Cortex of kidney (tissue), 1 donor: ENCODE results near the gene RHBDF2.

Experiments
- DNase-seq: peaks from one replicate; lab custom pipeline; 2025; lab: John Stamatoyannopoulos, UW

The RHBDF2 gene

DNA sequence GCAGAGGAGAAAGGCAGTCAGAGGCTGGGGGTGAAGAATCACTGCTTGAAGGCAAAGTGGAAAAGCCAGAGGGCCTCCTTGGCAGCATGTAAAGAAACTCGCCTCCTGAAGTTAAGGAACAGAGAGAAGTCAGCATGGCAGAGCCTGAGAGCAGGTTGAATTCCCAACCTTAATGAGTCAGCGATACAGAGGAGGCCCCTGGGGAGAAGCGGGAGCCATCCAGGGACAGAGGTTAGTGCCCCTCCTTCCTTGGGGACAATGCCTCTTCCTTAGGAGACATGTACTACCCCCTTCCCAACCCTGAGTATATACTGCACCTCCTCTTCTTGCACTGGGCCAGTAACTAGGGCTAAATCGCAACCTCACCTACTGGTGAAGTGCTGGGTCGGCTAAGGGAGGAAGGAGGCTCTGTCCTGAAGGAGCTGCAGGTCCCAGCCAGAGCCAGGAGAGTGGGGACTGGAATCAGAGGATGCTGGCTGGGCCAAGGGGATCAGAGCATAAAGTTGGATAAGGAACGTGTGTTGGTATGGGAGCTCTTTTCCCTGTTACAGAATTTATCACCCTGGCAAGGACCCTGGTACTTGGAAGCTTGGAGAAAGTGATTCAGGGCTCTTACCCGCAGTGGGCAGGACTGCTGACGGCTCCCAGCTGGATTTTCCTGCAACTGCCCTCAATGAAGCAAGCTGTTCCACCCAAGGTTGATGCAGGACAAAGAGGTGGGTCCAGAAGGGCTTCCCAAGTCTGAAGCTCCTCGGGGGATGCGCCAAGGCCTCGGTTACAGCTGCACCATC lies 39.3 kb downstream of the RHBDF2 start:
- DNase-seq = no peak

DNA sequence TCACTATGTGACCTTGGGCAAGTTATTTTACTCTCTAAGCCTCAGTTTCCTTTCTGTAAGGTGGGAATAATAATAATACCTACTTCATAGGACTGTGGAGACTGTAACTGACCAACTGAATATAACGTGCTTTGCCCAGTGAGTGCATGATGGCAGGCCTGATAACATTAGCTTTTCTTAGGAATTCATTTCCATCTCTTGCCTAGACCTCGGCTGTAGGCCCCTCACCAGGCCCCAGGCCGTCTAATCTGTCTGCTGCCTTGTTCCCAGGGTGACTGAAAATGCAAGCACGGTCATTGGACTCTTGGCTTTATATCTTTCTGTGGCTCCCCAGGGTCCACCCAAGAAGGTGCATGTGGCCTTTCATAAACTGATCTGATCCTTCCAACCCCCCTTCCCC lies 41.5 kb downstream of the RHBDF2 start:
- no peak for DNase-seq

DNA sequence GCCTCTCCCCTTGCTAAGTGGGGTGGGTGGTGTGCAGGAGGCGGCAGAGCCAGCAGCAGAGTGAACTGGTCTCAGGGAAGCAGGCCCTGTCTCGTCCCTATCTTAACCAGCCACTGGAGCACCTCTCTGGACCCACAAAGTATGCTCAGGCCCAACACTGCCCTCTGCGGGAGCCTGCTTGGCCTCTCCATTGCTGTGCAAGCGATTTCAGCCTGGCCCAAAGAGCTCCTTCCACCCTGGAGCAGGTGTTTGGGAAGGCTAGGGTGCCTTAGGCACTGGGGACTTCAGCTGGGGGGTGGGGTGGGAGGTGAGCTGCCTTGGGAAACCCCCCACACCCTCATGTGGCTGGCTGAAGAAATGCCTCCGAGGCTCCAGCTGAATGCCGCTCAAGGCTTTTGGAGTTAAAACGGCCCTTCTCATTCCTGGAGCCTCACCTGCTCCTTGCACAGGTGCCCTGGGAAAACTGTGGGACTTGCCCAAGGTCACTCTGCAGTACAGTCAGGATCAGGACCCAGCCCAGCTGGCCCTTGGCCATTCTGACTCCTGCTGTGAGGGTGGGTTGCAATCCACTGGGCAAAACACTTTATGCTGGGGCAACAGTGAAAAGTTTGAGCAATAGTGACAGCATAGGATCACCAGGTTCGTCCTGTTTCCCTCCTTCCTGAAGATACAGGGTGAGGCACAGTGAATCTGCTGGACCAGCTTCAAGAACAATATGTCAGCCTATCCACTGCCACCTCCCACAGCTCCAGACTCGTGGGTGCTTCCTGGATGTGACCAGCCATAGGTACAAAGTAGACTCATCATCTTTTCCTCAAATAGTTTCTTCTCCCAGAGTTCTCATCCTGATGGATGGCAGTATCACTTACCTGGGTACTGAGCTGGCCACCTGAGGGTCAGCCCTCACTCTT lies 42.4 kb downstream of the RHBDF2 start:
- no peak for DNase-seq

DNA sequence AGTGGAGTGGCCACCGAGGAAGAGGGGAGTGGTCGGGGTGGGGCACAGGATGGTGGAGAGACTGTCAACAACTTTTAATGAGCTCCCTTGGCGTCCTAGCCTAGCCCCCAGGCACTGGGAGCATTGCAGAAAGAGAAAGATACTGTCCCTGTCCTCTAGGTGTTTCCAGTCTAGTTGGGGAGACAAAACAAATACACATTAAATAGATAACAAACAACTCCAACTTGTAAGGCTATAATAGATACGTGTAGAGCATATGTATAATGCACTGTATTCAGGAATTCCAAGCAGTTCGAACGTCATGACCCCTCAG lies 47.8 kb downstream of the RHBDF2 start:
- DNase-seq = no peak

DNA sequence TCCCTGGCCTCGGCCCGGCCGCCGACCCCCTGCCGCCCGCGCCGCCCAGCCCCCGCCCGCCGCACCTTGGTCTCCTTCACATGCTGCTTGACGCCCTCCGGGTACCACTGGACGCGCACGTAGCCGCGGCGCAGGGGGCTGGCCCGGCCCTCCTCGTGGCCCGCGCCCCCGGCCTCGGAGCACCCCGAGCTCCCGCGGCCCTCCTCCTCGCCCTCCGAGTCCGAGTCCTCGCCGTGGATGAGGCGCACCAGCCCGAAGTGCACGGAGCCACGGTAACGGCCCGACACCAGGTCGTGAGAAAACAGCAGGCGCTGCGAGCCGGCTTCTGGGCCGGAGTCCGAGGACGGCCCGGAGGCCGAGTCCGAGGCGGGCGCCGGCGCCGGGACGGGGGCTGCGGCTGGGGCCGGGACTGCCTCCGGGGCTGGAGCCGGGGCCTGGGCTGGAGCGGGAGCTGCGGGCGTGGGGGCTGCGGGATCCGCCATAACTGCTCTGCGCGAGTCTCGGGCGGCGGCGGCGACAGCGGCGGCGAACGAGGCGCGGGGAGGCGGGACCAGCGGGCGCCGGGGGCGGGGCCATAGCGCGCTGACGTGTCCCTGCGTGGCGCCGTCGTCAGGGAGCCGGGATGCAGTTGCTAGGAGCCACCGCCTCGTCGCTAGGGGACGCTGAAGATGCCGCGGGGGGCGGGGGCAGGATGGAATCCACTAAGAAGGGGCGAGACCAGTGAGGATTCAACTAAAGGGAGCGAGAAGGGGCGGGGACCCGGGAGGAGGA lies 48.4 kb downstream of the RHBDF2 start, which contains the start of gene UBE2O:
TSS of gene UBE2O (minus strand) at position 493 of the 771 bp plus-strand sequence. CDS start at position 482, 11 bp downstream.
- DNase-seq = no peak

DNA sequence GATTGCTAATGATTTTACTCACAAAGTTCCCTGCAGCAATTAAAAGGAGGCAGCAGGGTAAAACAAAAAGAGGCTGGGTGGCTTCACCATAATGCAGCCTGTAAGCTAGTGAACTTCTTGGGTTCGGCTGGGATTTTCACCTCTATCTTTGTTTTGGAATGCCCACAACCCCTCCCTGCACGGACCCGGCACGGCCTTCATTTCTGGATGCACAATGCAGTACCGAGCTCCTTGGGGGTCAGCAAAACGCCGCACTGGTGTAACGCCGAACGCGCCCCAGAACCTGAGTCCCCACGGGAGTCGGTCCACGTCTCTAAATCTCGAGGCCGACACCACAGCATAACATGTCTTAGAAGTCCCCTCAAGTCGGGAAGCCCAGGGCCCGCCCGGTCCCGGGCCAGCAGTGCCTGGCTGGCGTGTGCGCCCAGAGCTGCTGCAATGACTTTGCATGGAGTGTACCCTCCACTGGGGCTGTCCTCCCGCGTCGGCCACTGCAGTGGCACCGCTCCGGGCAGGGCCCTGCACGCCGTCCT lies 49.0 kb downstream of the RHBDF2 start:
- DNase-seq = no peak

DNA sequence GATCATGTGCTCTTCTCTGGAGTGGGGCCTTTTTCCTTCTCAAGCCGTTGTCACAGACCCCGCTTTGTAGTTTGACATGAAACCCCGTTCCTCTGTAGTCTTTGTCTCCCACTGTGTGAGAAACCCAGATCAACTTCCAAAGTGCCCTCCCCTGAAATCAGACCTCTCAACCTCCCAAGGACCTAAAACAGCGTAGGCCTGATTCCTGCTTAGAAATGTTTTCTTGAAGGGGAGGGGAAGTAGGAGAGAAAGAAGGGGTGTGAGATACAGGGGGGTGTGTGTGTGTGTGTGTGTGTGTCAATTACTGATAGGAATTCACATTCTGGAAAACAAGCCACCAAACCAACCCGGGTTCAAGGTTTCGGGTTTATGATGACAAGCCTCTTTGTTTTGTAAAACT lies 49.7 kb downstream of the RHBDF2 start:
- DNase-seq = no peak

DNA sequence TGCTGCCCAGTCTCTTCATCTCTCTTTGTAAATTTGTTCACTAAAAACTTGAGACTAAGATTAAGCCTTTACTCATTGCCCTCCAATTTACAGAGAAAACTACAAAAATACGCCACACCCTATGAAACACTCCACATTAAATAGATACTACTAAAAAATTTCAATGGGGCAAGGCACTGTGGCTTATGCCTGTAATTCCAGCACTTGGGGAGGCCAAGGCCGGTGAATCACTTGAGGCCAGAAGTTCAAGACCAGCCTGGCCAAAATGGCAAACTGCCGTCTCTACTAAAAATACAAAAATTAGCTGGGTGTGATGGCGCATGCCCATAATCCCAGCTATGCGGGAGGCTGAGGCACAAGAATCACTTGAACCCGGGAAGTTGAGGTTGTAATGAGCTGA lies 52.1 kb downstream of the RHBDF2 start:
- DNase-seq = no peak

DNA sequence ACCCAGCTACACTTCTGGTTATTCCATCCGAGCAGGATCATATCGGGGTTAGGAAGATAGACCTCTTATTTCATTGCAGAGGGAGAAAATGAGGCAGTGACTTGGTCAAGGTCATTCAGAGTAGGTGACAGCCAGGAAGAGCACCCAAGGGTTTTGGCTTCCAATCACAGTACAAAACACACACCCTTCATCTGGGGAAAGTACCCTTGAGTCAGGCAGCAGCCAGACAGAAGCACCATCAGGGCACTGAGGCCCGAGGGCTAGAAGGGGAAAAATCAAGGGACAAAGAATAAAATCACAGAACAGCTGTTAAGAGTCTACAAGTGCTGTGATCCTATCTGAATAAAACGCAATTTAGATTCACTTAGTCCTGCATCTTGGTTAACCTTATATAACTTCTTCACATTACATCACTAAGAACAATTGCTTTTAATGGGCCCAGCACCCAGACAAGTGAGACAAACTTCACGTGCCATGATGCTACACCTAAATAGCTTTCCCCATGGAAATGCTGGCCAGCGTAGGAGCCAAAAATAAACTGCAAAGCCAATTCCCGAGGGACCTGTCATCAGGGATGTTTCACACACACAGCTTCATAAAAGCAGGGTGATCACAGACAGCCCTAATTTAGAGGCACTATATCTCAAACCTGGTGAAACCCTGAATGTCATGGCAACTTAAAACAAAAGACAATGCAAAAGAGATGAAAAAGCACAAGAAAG lies 53.1 kb downstream of the RHBDF2 start:
- DNase-seq = no peak

DNA sequence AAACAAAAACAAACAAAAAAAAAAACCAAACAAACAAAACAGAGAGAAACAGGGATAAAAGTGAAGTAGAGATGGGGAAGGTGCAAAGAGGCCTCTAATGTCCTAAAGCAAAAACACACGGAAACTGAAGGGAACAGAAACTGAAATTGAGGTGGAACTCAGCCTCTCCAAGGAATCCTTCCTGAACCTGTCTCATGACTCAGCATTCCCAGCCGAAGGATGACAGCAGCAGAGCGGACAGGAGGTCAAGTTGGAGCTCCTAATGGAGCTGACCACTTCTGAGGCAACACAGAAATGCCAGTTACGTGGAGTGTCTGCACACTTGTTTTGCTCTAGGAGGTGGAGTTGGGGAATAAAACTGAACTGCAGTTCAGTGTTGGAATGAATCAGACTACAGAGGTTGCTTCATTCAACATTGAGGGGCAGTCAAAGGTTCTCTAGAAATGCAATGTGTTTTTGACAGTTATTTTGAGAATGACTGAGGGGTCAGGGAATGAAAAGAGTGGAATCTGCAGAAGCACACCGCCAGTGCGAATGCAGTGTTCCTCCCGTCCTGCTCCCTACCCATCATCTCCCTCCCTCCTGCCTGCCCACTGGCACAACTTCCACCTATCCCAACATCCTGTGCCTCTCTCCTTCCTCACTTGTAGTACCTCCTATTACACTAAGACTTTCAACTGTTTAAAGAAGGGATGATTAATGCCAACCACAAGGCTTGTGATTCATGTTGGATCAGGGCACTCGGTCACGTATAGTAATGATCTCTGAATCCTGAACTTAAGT lies 54.6 kb downstream of the RHBDF2 start:
- no peak for DNase-seq

DNA sequence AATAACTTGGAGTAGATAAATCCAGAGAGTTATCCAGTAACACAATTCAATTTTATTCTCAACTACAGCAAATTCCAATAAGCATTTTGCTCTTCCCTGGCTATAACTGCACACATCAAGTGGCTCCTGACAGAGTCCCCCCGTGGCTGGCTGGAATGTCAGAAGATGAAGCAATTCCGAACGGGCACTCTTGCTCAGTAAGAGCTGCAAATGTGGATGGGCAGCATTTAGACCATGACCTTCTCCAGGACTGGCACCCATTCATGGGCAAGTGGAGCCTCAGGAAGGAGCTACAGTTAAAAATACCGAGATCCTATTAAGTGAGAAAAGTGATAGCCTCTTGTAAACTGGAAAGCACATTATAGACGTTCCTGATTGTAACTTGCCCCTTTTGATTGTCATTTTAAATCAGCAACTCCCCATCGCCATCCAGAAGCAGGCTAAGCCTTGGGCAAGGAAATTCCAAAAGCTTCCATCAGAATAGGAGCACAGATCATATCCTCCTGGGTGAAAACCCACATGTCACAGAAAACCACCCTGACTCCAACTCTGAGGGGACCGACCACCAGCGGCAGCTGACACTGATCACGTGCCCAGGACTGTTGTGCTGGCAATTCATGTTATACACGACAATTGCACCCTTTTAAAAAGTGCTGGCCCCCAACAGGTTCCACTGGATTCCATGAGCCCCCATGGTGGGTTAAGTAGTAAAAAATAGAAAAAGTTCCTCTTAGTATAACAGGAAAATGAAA lies 55.4 kb downstream of the RHBDF2 start:
- no peak for DNase-seq

DNA sequence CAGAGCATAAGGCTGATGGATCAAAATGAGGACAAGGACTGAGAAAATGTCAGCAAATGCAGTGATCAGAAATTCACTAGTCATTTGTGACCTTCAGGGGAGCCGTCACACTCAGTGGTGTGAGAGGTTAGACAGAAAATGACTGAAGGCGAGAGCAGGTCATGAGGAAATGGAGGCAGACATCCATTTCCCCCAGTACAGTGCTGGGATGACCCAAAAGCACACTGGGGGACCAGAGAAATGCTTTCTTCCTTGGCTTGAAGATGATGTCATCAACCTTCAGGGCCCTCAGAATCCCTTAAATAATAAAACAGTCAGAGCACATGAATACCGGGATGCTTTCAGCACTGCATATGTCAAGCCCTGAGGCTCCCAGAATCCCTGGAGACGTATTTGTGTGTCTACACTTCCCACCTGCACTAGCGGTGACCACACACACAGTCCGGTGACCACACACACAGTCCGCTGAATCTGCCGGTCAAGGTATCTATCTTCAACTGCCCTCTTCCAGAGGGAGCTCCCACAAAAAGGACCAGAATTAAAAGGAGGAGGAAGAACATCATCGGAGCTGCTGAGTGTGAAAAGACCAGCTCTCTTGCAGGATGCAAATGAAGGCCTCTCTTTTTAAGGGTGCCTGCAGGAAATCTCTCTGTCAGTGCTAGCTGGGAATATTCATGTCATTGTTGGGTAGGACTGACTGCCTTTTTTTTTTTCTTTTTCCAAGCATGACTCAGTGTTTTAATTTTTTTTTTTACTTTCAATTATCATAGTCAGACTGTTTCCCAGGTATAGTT lies 56.5 kb downstream of the RHBDF2 start:
- no peak for DNase-seq

DNA sequence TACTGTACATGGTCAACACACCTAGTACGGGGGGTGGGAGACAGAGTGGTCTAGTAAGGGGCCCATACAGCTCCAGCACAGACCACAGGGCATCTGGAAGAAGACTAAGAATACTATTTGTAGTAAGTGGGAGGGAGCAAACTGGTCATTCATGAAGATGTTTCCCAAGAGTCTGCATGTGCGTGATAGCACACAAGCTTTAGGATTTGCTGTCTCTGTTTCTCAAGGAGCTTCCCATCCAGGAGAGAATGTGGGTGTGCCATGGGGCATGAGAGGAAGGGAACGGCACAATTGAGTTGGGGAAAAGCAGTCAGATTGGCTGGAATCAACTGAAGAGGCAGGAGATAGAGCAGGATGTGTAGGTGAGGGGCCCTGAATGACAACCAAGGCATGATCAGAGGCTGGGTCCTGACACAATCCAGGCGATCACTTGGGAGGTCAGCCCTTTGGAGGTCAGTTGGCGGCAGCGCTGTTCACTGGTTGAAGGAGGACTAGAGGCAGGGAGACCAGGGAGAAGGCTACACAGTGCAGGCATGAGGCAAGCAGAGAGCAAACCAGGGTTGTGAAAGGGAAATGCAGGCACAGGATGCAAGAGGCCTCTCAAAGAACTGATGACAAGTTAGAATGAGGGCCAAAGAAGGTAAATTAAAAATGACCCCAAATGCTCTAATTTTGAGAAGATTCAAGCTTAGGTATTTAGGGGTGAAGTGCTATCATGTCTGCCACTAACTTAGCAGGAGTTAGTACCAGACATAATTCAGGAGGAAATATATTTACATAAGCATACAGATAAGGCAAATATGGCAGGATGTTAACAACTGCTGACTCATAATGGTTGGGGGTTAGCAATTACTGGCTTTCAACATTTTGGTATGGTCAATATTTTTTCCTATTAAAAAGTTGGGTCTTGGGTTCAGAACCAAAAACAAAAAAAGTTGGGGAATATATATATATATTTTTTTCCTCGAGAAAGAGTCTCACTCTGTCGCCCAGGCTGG lies 58.6 kb downstream of the RHBDF2 start:
- DNase-seq = no peak

DNA sequence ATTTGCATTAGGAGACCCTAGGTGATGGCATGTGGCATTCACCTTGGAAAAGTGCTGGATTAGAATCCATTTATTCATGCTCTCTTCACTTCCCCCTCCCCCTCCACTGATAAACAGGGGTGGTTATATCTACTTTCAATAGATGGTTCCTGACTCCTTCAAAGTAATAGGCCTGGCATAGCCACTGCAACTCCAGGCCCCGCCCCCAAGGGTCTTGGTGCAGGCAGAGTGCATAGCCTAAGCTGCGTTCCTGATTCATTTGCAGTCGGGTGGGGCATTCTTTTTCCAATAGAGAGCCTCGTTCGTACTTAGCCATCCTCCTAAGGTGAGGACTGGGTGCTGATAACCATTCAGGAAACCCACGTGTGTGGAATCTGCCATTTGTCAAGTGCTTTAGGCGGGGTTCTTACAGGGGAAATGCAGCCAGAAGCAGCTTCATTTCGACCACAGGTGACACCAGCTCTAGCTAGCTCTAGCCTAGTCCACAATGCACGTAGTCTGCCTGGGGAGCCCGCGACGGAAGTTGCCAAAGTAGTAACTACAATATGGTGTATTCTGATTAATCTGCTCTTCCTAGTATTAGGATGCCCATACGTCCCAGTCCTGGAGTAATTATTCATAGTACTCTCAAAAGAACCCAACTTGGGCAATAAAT lies 59.4 kb downstream of the RHBDF2 start:
- no peak for DNase-seq

DNA sequence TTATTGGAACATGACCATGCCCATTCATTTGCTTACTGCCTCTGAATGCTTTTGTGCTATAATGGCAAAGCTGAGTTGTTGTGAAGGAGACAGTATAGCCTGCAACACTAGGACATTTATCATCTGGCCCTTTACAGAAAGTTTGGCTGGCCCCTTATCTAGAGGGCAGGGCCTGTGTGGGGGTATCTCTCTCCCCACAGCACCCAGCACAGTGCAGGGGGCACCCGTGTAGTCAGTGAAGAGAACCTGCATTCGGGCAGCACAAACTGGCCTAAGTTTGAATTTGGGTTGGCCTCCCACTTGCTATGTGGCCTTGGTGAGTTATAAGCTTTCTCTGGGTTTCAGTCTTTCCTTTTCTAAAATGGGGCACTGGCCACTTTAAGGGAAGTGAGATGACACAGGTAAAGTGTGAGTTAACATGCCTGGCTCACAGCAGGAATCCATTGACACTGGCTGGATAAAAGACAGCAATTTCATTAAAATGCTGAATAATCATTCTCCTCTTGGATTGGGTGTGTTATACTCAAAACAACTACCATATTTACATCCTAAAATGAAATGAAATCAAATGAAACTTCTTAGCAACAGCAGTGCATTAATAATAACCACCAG lies 60.4 kb downstream of the RHBDF2 start:
- DNase-seq = no peak

DNA sequence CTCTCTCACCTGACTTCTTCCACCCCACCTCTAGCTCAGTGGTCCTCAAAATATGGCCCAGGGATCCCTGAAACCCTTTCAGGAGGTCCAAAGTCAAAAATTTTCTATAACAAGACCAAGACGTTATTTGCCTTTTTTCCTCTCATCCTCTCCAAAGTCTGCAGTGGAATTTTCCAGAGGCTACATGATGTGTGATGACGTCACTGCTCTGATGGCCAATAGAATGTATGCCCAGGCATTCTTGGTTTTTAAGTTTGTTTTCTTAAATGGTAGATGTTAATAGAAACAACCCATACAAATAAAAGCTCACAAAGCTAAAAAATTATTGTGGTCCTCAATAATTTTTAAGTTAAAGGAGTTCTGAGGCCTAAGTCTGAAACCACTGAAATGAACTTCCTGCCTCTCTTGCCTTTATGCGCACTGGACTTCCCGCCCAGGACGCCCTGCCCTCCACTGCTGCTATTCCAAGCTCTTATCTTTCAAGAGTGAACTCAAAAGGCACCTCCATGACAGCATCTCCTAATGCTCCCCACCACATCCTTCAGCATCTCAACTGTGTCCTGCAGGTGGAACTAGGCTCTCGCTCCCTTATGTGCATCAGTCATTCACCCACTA lies 61.8 kb downstream of the RHBDF2 start:
- no peak for DNase-seq
